Fibroblast of lung (primary cell): ENCODE results near the gene PCBP3.

ENCODE experiments used
- CTCF ChIP-seq, 2 donors: IDR thresholded peaks in 1 of 2; conservative IDR thresholded peaks in 1 of 2; 1 replicate in 1 of 2; 2 replicates in 1 of 2; pipeline ENCODE4 v1.5.1; 2011 to 2012; ENCODE audit warnings: low read length in 2 of 2, control low read depth in 1 of 2, inconsistent platforms in 1 of 2, low read depth in 1 of 2, mild to moderate bottlenecking in 1 of 2
- EZH2 ChIP-seq: IDR thresholded peaks from 2 replicates; pipeline ENCODE4 v1.5.1; 2012; ENCODE audit warnings: low read length, control low read depth, mild to moderate bottlenecking; ENCODE audit errors: missing control alignments

- no peak for TF ChIP-seq EZH2
- no peak for TF ChIP-seq CTCF (conservative IDR thresholded peaks at IDR 0.05 in 1 of 2, IDR thresholded peaks at IDR 0.05 in 1 of 2; ENCODE audit: low read depth in 1 of 2, low read length in 2 of 2)
Observed at GRCh38 chr21:45765375-45765774, 121.8 kb downstream of the PCBP3 start.
